ENCODE results near the gene ARL8B. TPM values are rescaled to one million over a fixed set of nuclear protein-coding genes. Genes with fewer than 3 reads are reported as not detected.
A peak's percentile ranks its signal among the peaks of the same experiment; 100 is the strongest.

Gene ARL8B
- total RNA-seq, 3 donors from 2014 or later (not counting 1 experiment from before 2014, with no cell fraction given) = 43.3 to 52.7 (median 48.9) TPM

- no peak overlapping the region for H3K27ac Mint-ChIP-seq
- WGBS (ENCODE audit: insufficient coverage) = 74% methylated on average over 6 of the region's 6 CpGs
- no peak for TF ChIP-seq CTCF (IDR thresholded peaks at IDR 0.05)
- intact Hi-C loops (cut with micrococcal nuclease) = no loop called here
- H3K36me3 ChIP-seq (ENCODE audit: control insufficient read depth, insufficient read depth, low read length) = peaks cover 10% of the 10 kb centered on the region
- H3K4me1 Mint-ChIP-seq = peaks cover 21 to 23% of the 10 kb centered on the region in 2 donors
- H3K9me3 Mint-ChIP-seq = no peaks in the 10 kb centered on the region
- ATAC-seq (no peak), DNase-seq (no peak)
- no peak overlapping the region for H3K4me3 ChIP-seq (ENCODE audit: low read length)
- no peaks in the 10 kb centered on the region for H3K27me3 ChIP-seq (ENCODE audit: control insufficient read depth, insufficient read depth, low read length)
- no peak overlapping the region for H3K4me3 Mint-ChIP-seq
- H3K27ac ChIP-seq (ENCODE audit: low read length) = no peak overlapping the region
- peaks cover 11% of the 10 kb centered on the region for H3K36me3 Mint-ChIP-seq
- no peaks in the 10 kb centered on the region for H3K27me3 Mint-ChIP-seq (ENCODE audit: low read depth in 2 of 2)
- H3K9me3 ChIP-seq (ENCODE audit: control insufficient read depth, insufficient read depth, low read length) = no peaks in the 10 kb centered on the region
- peaks cover 15% of the 10 kb centered on the region for H3K4me1 ChIP-seq (ENCODE audit: control insufficient read depth, insufficient read depth, low read length)
These were observed 62.4 kb downstream of the ARL8B start for GRCh38 chr3:5184499-5184898.

GRCh38 chr3:5185093-5185673 lies 63.1 kb downstream of the ARL8B start:
- no peak overlapping the region for H3K4me3 Mint-ChIP-seq
- Histone ChIP-seq H3K4me1 (ENCODE audit: control insufficient read depth, insufficient read depth, low read length) (peaks cover 18% of the 10 kb centered on the region), H3K9me3 (ENCODE audit: control insufficient read depth, insufficient read depth, low read length) (no peaks in the 10 kb centered on the region), H3K27ac (ENCODE audit: low read length) (no peak overlapping the region), H3K36me3 (ENCODE audit: control insufficient read depth, insufficient read depth, low read length) (peaks cover 10% of the 10 kb centered on the region), H3K4me3 (ENCODE audit: low read length) (no peak overlapping the region), H3K27me3 (ENCODE audit: control insufficient read depth, insufficient read depth, low read length) (no peaks in the 10 kb centered on the region)
- H3K27me3 Mint-ChIP-seq (ENCODE audit: low read depth in 2 of 2) = no peaks in the 10 kb centered on the region
- peaks cover 24 to 30% of the 10 kb centered on the region in 2 donors for H3K4me1 Mint-ChIP-seq
- H3K36me3 Mint-ChIP-seq = peaks cover 4% of the 10 kb centered on the region
- no peak for DNase-seq
- intact Hi-C loops (cut with micrococcal nuclease) = no loop called here
- H3K27ac Mint-ChIP-seq = peak overlapping the region in 1 of 2 donors; percentile 21
- WGBS (ENCODE audit: insufficient coverage) = 75% methylated on average over 3 of the region's 5 CpGs
- H3K9me3 Mint-ChIP-seq = no peaks in the 10 kb centered on the region
- TF ChIP-seq CTCF (IDR thresholded peaks at IDR 0.05) = no peak
- ATAC-seq = no peak

- H3K4me3 Mint-ChIP-seq = peak overlapping the region; percentile 98
- 51% methylated on average over 3 of the region's 6 CpGs for WGBS (ENCODE audit: insufficient coverage)
- no peak for TF ChIP-seq CTCF (IDR thresholded peaks at IDR 0.05)
- peak overlapping the region; percentile 58 to 91 for H3K27ac Mint-ChIP-seq
- DNase-seq = peak in 1 of 2 donors; percentile 29
- H3K27me3 Mint-ChIP-seq (ENCODE audit: low read depth in 2 of 2) = no peaks in the 10 kb centered on the region
- no peak overlapping the region for H3K27ac ChIP-seq (ENCODE audit: low read length)
- H3K9me3 Mint-ChIP-seq = no peaks in the 10 kb centered on the region
- H3K4me3 ChIP-seq (ENCODE audit: low read length) = peak overlapping the region; percentile 86
- ATAC-seq = no peak
- H3K27me3 ChIP-seq (ENCODE audit: control insufficient read depth, insufficient read depth, low read length) = no peaks in the 10 kb centered on the region
- no peaks in the 10 kb centered on the region for H3K9me3 ChIP-seq (ENCODE audit: control insufficient read depth, insufficient read depth, low read length)
- H3K4me1 ChIP-seq (ENCODE audit: control insufficient read depth, insufficient read depth, low read length) = peaks cover 24% of the 10 kb centered on the region
- intact Hi-C loops (cut with micrococcal nuclease) = no loop called here
- H3K4me1 Mint-ChIP-seq = peaks cover 29 to 34% of the 10 kb centered on the region in 2 donors
- H3K36me3 Mint-ChIP-seq = no peaks in the 10 kb centered on the region
- H3K36me3 ChIP-seq (ENCODE audit: control insufficient read depth, insufficient read depth, low read length) = no peaks in the 10 kb centered on the region
These were observed 64.2 kb downstream of the ARL8B start for GRCh38 chr3:5186089-5186857.

Measured in natural killer cell (primary cell).